Keratinocyte (primary cell): ENCODE measurements around the gene VMP1. TPM values are rescaled to one million over a fixed set of nuclear protein-coding genes. Genes with fewer than 3 reads are reported as not detected.

Experiments
- DNase-seq: peaks from one replicate; pipeline ENCODE4 v3.0.0-alpha.2; 2011; ENCODE audit warnings: low read depth, missing footprints, low spot score
- FAIRE-seq: peaks from 2 replicates; lab custom pipeline; 2011; peaks lifted over from hg19 to GRCh38; lab: Jason Lieb, UNC
- H2AFZ ChIP-seq: 2 replicates; pipeline ENCODE4 v1.6.0; 2012; ENCODE audit warnings: low read length, control low read depth, inconsistent platforms; ENCODE audit not compliant: control insufficient read depth
- H3K27ac ChIP-seq: 2 replicates; pipeline ENCODE4 v1.5.1; 2011; ENCODE audit warnings: low read length; ENCODE audit not compliant: control insufficient read depth, insufficient read depth
- H3K27me3 ChIP-seq: 3 replicates; pipeline ENCODE4 v1.6.0; 2011; ENCODE audit warnings: low read length; ENCODE audit not compliant: control insufficient read depth, insufficient read depth; ENCODE audit errors: extremely low read depth
- H3K36me3 ChIP-seq, 2 experiments: 2 replicates in 1 of 2; 3 replicates in 1 of 2; pipeline ENCODE4 v1.5.1; 2011; ENCODE audit warnings: low read length in 2 of 2, mild to moderate bottlenecking in 1 of 2; ENCODE audit not compliant: control insufficient read depth in 2 of 2, insufficient read depth in 2 of 2; ENCODE audit errors: extremely low read depth in 1 of 2
- H3K4me1 ChIP-seq: 3 replicates; pipeline ENCODE4 v1.5.1; 2011; ENCODE audit warnings: low read length; ENCODE audit not compliant: control insufficient read depth, insufficient read depth; ENCODE audit errors: extremely low read depth
- H3K4me2 ChIP-seq: 3 replicates; pipeline ENCODE4 v1.6.0; 2011; ENCODE audit warnings: low read depth, low read length; ENCODE audit not compliant: control insufficient read depth, insufficient read depth; ENCODE audit errors: extremely low read depth
- H3K4me3 ChIP-seq, 3 experiments: fragments of 200-600 bp in 1 of 3; sonication (generic) in 1 of 3; 2 replicates in 2 of 3; 3 replicates in 1 of 3; pipeline ENCODE4 v1.5.1; 2011 to 2016; ENCODE audit warnings: low read length in 3 of 3, mild to moderate bottlenecking in 3 of 3, control low read depth in 2 of 3, inconsistent platforms in 1 of 3, low read depth in 1 of 3, mixed read lengths in 1 of 3, mixed run types in 1 of 3, moderate library complexity in 1 of 3; ENCODE audit not compliant: control insufficient read depth in 2 of 3, insufficient read depth in 2 of 3; ENCODE audit errors: extremely low read depth in 1 of 3
- H3K79me2 ChIP-seq: 2 replicates; pipeline ENCODE4 v1.6.0; 2012; ENCODE audit warnings: low read length; ENCODE audit not compliant: control insufficient read depth, insufficient read depth
- H3K9ac ChIP-seq: 3 replicates; pipeline ENCODE4 v1.6.0; 2011; ENCODE audit warnings: low read length; ENCODE audit not compliant: control insufficient read depth, insufficient read depth; ENCODE audit errors: extremely low read depth
- H3K9me1 ChIP-seq: 3 replicates; pipeline ENCODE4 v1.6.0; 2011; ENCODE audit warnings: low read length; ENCODE audit not compliant: control insufficient read depth, insufficient read depth; ENCODE audit errors: extremely low read depth
- H3K9me3 ChIP-seq: 2 replicates; pipeline ENCODE4 v1.5.1; 2012; ENCODE audit warnings: low read depth, low read length; ENCODE audit not compliant: control insufficient read depth
- H4K20me1 ChIP-seq: 3 replicates; pipeline ENCODE4 v1.6.0; 2011; ENCODE audit warnings: low read length; ENCODE audit not compliant: control insufficient read depth, insufficient read depth; ENCODE audit errors: extremely low read depth
- EZH2 ChIP-seq: IDR thresholded peaks from one replicate; pipeline ENCODE4 v1.6.1; 2012; ENCODE audit warnings: inconsistent platforms, mild to moderate bottlenecking, low read length, moderate library complexity
- dilution Hi-C: fragments of 300-500 bp; cut with MboI; formaldehyde crosslinking; loops from one replicate; pipeline ENCODE4 v1.7.0; 2020; ENCODE audit warnings: low sequenced_read_pairs; ENCODE audit not compliant: extremely low pct_ligation_motif_present
- polyA plus RNA-seq, 5 experiments: library from polyadenylated mRNA; depleted of rRNA in 3 of 5; stranded (reverse) in 3 of 5; stranded (forward) in 1 of 5; unstranded in 1 of 5; fragments of >200 nt; gene quantifications; 1 replicate in 1 of 5; 2 replicates in 3 of 5; 3 replicates in 1 of 5; pipeline versions ENCODE4 v1.2.1 to v1.2.3, GENCODE V29; 2011 to 2012; ENCODE audit warnings: missing spikeins in 2 of 5, low read depth in 1 of 5, low replicate concordance in 1 of 5
- TF ChIP-seq, protein P1 (sequence below), 3 experiments: IDR thresholded peaks in 1 of 3; conservative IDR thresholded peaks in 1 of 3; optimal IDR thresholded peaks in 1 of 3; 2 replicates in 2 of 3; 3 replicates in 1 of 3; pipeline versions ENCODE3 to v1.5.1; 2011; ENCODE audit warnings: low read length in 3 of 3, mild to moderate bottlenecking in 3 of 3, moderate library complexity in 2 of 3, control low read depth in 1 of 3, inconsistent platforms in 1 of 3; ENCODE audit not compliant: insufficient read depth in 2 of 3; ENCODE audit errors: extremely low read depth in 1 of 3

The VMP1 gene
- polyA plus RNA-seq, 1 donor (not counting 4 experiments of a cell fraction or from before 2014, with no cell fraction given) = 303 TPM

DNA sequence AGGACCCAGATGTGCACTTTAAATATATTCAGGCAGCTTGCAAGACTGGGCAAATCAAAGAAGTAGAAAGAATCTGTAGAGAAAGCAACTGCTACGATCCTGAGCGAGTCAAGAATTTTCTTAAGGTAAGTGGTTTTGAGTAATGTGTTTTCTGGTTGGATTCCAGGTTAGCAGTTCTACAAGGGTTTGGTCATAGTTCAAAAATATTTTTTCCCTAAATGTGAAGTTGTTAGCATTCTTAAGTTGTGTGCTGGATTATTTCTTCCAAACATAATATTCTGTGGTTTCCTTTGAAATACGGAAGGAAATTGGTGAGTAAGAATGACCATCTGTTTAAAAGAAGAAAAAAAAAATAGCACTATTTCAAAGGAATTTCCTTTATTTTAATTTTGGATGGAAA is 38.6 kb upstream of the VMP1 start:
- peak overlapping the region; percentile 49 for H3K4me2 ChIP-seq
- peak; percentile 80 for FAIRE-seq
- dilution Hi-C loops = no loop called here
- no peaks in the 10 kb centered on the region for H3K9me1 ChIP-seq
- peaks cover 13 to 21% of the 10 kb centered on the region in 2 experiments for H3K36me3 ChIP-seq
- H3K27me3 ChIP-seq = no peaks in the 10 kb centered on the region
- H3K4me3 ChIP-seq = peak overlapping the region in 1 of 3 experiments; percentile 6
- peak overlapping the region; percentile 6 for H3K9ac ChIP-seq
- no peaks in the 10 kb centered on the region for H3K9me3 ChIP-seq
- H3K4me1 ChIP-seq = peaks cover 49% of the 10 kb centered on the region
- H3K79me2 ChIP-seq = peaks cover 26% of the 10 kb centered on the region
- DNase-seq = peak; percentile 74
- no peak overlapping the region for H2AFZ ChIP-seq
- no peaks in the 10 kb centered on the region for H4K20me1 ChIP-seq
- TF ChIP-seq, protein P1, sequence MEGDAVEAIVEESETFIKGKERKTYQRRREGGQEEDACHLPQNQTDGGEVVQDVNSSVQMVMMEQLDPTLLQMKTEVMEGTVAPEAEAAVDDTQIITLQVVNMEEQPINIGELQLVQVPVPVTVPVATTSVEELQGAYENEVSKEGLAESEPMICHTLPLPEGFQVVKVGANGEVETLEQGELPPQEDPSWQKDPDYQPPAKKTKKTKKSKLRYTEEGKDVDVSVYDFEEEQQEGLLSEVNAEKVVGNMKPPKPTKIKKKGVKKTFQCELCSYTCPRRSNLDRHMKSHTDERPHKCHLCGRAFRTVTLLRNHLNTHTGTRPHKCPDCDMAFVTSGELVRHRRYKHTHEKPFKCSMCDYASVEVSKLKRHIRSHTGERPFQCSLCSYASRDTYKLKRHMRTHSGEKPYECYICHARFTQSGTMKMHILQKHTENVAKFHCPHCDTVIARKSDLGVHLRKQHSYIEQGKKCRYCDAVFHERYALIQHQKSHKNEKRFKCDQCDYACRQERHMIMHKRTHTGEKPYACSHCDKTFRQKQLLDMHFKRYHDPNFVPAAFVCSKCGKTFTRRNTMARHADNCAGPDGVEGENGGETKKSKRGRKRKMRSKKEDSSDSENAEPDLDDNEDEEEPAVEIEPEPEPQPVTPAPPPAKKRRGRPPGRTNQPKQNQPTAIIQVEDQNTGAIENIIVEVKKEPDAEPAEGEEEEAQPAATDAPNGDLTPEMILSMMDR (optimal IDR thresholded peaks at IDR 0.05 in 1 of 3, IDR thresholded peaks at IDR 0.05 in 1 of 3, conservative IDR thresholded peaks at IDR 0.05 in 1 of 3; ENCODE audit: extremely low read depth in 1 of 3, insufficient read depth in 2 of 3, low read length in 3 of 3) = no peak
- TF ChIP-seq EZH2 = no peak
- H3K27ac ChIP-seq = no peak overlapping the region

DNA sequence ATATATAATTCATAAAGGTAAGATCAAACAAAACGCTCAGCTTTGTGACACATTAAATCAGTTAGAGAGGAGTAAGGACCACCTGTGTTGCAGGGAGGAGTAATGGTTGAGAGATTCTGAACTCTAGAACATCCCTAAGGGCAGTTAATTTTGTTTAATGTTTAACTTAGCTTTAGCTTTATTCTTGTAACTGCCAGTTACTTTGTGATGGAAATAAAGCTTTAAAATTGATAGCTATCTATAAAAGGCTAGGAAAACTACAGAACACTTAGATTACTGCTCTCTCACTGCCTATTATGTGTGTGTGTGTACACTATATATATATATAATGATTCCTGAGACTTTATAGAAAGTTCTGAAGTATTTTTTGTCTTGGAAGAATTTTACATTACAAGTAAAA is 38.0 kb upstream of the VMP1 start:
- H3K4me2 ChIP-seq = peak overlapping the region; percentile 49
- peaks cover 49% of the 10 kb centered on the region for H3K4me1 ChIP-seq
- no peak for TF ChIP-seq EZH2
- TF ChIP-seq, protein P1 (optimal IDR thresholded peaks at IDR 0.05 in 1 of 3, IDR thresholded peaks at IDR 0.05 in 1 of 3, conservative IDR thresholded peaks at IDR 0.05 in 1 of 3; ENCODE audit: extremely low read depth in 1 of 3, insufficient read depth in 2 of 3, low read length in 3 of 3) = no peak
- H3K9me3 ChIP-seq = no peaks in the 10 kb centered on the region
- peaks cover 27% of the 10 kb centered on the region for H3K79me2 ChIP-seq
- dilution Hi-C loops = no loop called here
- H3K9me1 ChIP-seq = no peaks in the 10 kb centered on the region
- no peak for DNase-seq
- FAIRE-seq = no peak
- H3K27me3 ChIP-seq = no peaks in the 10 kb centered on the region
- H3K4me3 ChIP-seq = peak overlapping the region in 1 of 3 experiments; percentile 6
- no peak overlapping the region for H2AFZ ChIP-seq
- H3K36me3 ChIP-seq = peaks cover 15 to 22% of the 10 kb centered on the region in 2 experiments
- peak overlapping the region; percentile 11 for H3K27ac ChIP-seq
- no peaks in the 10 kb centered on the region for H4K20me1 ChIP-seq
- H3K9ac ChIP-seq = no peak overlapping the region
